Measurements from ENCODE around the gene QRFPR.

QRFPR gene

DNA sequence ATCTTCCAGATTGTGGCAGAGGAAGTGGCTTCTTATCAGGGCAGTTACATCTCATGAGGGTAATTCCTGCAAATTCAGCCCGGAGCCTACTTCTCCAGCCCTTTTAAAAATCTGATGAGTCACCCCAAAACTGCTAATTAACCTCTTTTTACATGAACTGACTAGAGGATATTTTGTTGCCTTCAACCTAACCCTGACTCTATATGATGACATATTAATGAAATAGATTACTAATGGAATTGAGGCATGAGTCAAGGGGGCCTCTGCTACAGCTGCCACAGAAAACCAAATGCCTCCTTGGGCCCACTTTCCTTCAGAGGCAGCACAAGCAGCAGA lies 72.5 kb downstream of the QRFPR start:
- DNase-seq (ENCODE audit: low spot score in 2 of 2), result no peak
- peak; percentile 43 for ATAC-seq
- Mint-ChIP-seq H3K27ac (no peak overlapping the region), H3K4me1 (peaks cover 18% of the 10 kb centered on the region), H3K36me3 (no peaks in the 10 kb centered on the region), H3K9me3 (no peaks in the 10 kb centered on the region), H3K4me3 (no peak overlapping the region)

GRCh38 chr4:121307445-121308327 lies 73.1 kb downstream of the QRFPR start:
- Mint-ChIP-seq H3K36me3 (no peaks in the 10 kb centered on the region), H3K4me3 (peak overlapping the region; percentile 14), H3K4me1 (peaks cover 18% of the 10 kb centered on the region), H3K27ac (peak overlapping the region; percentile 46), H3K9me3 (no peaks in the 10 kb centered on the region)
- peak; percentile 20 to 64 for DNase-seq (ENCODE audit: low spot score in 2 of 2)
- ATAC-seq, result peak; percentile 79

DNA sequence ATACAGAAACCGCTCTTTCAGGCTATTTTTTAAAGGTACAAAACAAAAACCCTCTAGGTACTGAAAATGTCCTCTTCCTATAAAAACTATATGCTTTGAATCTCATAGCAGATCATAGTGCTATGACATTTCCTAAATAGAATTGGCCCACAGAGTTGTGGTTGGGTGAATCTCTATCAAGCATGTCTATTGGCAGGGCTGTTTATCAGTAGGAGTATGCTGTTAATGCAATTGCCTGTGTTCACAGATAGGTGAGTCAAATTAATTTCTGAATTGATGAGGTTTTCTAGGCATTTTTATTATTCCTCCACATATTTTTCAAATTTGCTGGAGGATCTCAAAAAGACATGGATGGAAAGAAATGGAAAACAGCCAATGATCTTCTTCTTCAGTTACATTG lies 73.9 kb downstream of the QRFPR start:
- Mint-ChIP-seq H3K9me3 (no peaks in the 10 kb centered on the region), H3K27ac (peak overlapping the region; percentile 46), H3K4me3 (peak overlapping the region; percentile 14), H3K36me3 (no peaks in the 10 kb centered on the region), H3K4me1 (peaks cover 18% of the 10 kb centered on the region)
- ATAC-seq, result no peak
- no peak for DNase-seq (ENCODE audit: low spot score in 2 of 2)

- ATAC-seq, result no peak
- Mint-ChIP-seq H3K27ac (no peak overlapping the region), H3K9me3 (no peaks in the 10 kb centered on the region), H3K4me1 (peaks cover 18% of the 10 kb centered on the region), H3K4me3 (no peak overlapping the region), H3K36me3 (no peaks in the 10 kb centered on the region)
- no peak for DNase-seq (ENCODE audit: low spot score in 2 of 2)
These were observed 75.9 kb downstream of the QRFPR start for GRCh38 chr4:121304893-121305292.

GRCh38 chr4:121299367-121299766 lies 81.5 kb downstream of the QRFPR start:
- Mint-ChIP-seq H3K4me3 (no peak overlapping the region), H3K27ac (no peak overlapping the region), H3K4me1 (no peaks in the 10 kb centered on the region), H3K9me3 (no peaks in the 10 kb centered on the region), H3K36me3 (no peaks in the 10 kb centered on the region)
- ATAC-seq, result no peak
- DNase-seq (ENCODE audit: low spot score in 2 of 2), result no peak

DNA sequence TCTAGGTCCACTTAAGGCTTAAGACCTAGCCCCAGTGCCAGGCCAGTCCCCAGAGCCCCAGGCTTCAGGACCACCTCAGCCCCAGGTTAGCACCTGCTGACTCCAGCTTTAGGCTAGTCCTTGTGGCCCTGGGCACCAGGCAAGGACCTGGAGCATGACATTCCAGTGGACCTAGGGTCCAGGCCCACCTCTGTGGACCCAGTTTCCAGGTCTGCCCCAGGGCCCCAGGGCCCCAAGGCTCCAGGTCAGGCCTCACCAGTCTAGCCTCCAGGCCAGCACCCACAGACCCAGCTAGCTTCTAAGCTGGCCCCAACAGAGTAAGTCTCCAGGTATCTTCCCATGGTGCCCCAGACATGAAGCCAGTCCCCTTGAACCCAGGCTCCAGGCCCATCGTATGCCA lies 97.5 kb downstream of the QRFPR start:
- Mint-ChIP-seq H3K27ac (no peak overlapping the region), H3K4me3 (no peak overlapping the region), H3K9me3 (peaks cover 14% of the 10 kb centered on the region), H3K4me1 (peaks cover 15% of the 10 kb centered on the region), H3K36me3 (peaks cover 6% of the 10 kb centered on the region)
- DNase-seq (ENCODE audit: low spot score in 2 of 2), result no peak
- no peak for ATAC-seq

DNA sequence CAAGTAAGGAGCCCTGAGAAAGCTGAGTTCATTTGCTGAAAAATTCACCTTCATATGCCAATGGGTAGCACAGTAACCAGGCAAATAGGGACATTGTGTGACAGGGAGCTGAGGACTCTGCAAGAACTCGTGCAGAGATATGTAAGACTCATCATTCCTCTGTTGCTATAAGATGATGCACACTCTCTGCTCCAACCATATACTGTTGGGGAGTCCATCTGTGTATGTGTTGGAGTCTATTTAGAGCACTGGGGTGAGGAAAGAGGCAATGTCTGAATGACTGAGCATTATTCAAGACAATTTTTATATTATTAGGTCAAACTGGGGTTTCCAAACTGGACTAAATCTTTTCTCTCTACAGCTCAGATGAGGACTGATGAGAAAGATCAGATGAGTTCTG lies 100.4 kb downstream of the QRFPR start:
- Mint-ChIP-seq H3K9me3 (peaks cover 4% of the 10 kb centered on the region), H3K36me3 (peaks cover 6% of the 10 kb centered on the region), H3K4me1 (peaks cover 15% of the 10 kb centered on the region), H3K27ac (no peak overlapping the region), H3K4me3 (no peak overlapping the region)
- no peak for ATAC-seq
- DNase-seq (ENCODE audit: low spot score in 2 of 2), result no peak

DNA sequence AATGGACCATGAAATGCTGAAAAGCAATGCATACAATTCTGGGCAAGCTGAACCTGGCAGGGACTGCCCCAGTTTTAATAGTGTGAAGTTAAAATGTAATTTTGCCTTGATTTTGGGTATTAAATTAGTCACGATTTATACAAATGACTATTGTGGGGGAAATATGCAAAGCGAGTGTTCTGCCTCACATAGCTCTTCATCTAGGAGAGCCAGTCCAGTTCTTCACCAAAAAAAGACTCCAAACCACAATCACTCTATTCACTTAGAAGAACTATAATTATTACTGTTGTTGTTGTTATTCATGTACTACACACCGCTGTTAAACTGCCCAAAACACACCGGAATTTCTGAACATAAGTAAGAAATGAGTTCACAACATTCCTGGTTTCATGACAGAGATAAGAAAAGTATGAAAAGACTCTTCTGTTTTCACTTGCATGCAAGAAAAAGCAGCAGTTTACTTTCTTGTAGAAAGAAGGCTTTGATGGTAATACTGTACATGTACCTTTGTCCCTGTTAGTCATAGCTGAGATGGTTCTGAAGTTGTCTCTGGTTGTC lies 101.9 kb downstream of the QRFPR start:
- DNase-seq (ENCODE audit: low spot score in 2 of 2) (no peak), ATAC-seq (peak; percentile 94)
- H3K27ac Mint-ChIP-seq, result peak overlapping the region; percentile 48
- no peak overlapping the region for H3K4me3 Mint-ChIP-seq
- H3K36me3 Mint-ChIP-seq, result peaks cover 6% of the 10 kb centered on the region
- H3K4me1 Mint-ChIP-seq, result peaks cover 15% of the 10 kb centered on the region
- no peaks in the 10 kb centered on the region for H3K9me3 Mint-ChIP-seq

All from stimulated activated effector memory CD8-positive, alpha-beta T cell treated with anti-CD3 and anti-CD28 coated beads, Interleukin-12 subunit alpha, Interleukin-12 subunit beta, amount 100 ng/mL, for 72 hours (primary cell).